HEK293 (cell line): Measurements from ENCODE around the gene HBG2.

Experiments
- CTCF ChIA-PET: fragments of 350-600 bp; formaldehyde crosslinking; extraction: SDS; loops from one replicate; lab custom pipeline; 2021; ENCODE audit warnings: antibody characterized with exemption; lab: Yijun Ruan, JAX
- POLR2A ChIA-PET: fragments of 300-600 bp; formaldehyde crosslinking; extraction: SDS; loops from one replicate; lab custom pipeline; 2020; ENCODE audit warnings: antibody characterized with exemption, inconsistent platforms; lab: Yijun Ruan, JAX
- H3K27ac ChIP-seq: fragments of 200-500 bp; sonication (Bioruptor generic); 2 replicates; pipeline ENCODE4 v1.5.1; 2014; ENCODE audit warnings: low read depth, low read length, control low read depth, inconsistent platforms; ENCODE audit errors: extremely low read depth
- H3K36me3 ChIP-seq, 2 experiments: fragments of 200-500 bp in 1 of 2; sonication (Bioruptor generic) in 1 of 2; 1 replicate in 1 of 2; 2 replicates in 1 of 2; pipeline ENCODE4 v1.5.1; 2014 to 2017; ENCODE audit warnings: inconsistent platforms in 2 of 2, low read length in 2 of 2; ENCODE audit not compliant: control insufficient read depth in 2 of 2, insufficient read depth in 1 of 2
- H3K4me1 ChIP-seq: fragments of 200-500 bp; sonication (Bioruptor generic); 2 replicates; pipeline ENCODE4 v1.5.1; 2014; ENCODE audit warnings: mild to moderate bottlenecking, low read length, inconsistent platforms; ENCODE audit not compliant: control insufficient read depth, insufficient read depth
- H3K4me3 ChIP-seq: 2 replicates; pipeline ENCODE4 v1.5.1; 2011; ENCODE audit warnings: low read depth, mild to moderate bottlenecking, control low read depth, low read length, moderate library complexity
- H3K9me3 ChIP-seq: fragments of 200-500 bp; sonication (Bioruptor generic); 2 replicates; pipeline ENCODE4 v1.5.1; 2014; ENCODE audit warnings: low read depth, low read length, inconsistent platforms; ENCODE audit not compliant: control insufficient read depth, insufficient read depth
- ATF2 ChIP-seq: fragments of 450-650 bp; formaldehyde crosslinking; IDR thresholded peaks from 2 replicates; pipeline ENCODE4 v1.5.1; 2016; ENCODE audit warnings: missing biosample characterization, missing genetic modification characterization, low read depth
- EGR2 ChIP-seq: fragments of 450-650 bp; formaldehyde crosslinking; IDR thresholded peaks from 2 replicates; pipeline ENCODE4 v1.5.1; 2016; ENCODE audit warnings: low read depth, missing biosample characterization, missing genetic modification characterization
- GLI2 ChIP-seq: fragments of 450-650 bp; formaldehyde crosslinking; IDR thresholded peaks from 2 replicates; pipeline ENCODE4; 2017; ENCODE audit warnings: missing biosample characterization, missing genetic modification characterization, low read depth, borderline replicate concordance
- HOXA7 ChIP-seq: sonication (generic); formaldehyde crosslinking; IDR thresholded peaks from 2 replicates; pipeline ENCODE4 v1.8.1; 2022; ENCODE audit warnings: missing genetic modification reagents, borderline replicate concordance
- KLF8 ChIP-seq: fragments of 450-650 bp; formaldehyde crosslinking; IDR thresholded peaks from 2 replicates; pipeline ENCODE4 v1.5.1; 2016; ENCODE audit warnings: missing biosample characterization, missing genetic modification characterization
- PBX3 ChIP-seq: sonication (generic); formaldehyde crosslinking; IDR thresholded peaks from 2 replicates; pipeline ENCODE4 v1.8.1; 2022; ENCODE audit warnings: mild to moderate bottlenecking, moderate library complexity, missing genetic modification reagents
- SCRT2 ChIP-seq: fragments of 450-650 bp; formaldehyde crosslinking; IDR thresholded peaks from 2 replicates; pipeline ENCODE4 v1.5.1; 2016; ENCODE audit warnings: missing biosample characterization, missing genetic modification characterization
- SP3 ChIP-seq: fragments of 450-650 bp; formaldehyde crosslinking; IDR thresholded peaks from 2 replicates; pipeline ENCODE4 v1.5.1; 2016; ENCODE audit warnings: missing biosample characterization, missing genetic modification characterization
- TCF7L2 ChIP-seq: IDR thresholded peaks from 2 replicates; pipeline ENCODE4 v1.6.1; 2011; ENCODE audit warnings: low read depth, mild to moderate bottlenecking, inconsistent platforms, low read length, moderate library complexity, borderline replicate concordance
- TRIM28 ChIP-seq: IDR thresholded peaks from 2 replicates; pipeline ENCODE4 v1.6.1; 2011; ENCODE audit warnings: low read length, control low read depth, borderline replicate concordance
- ZBTB21 ChIP-seq: fragments of 450-650 bp; formaldehyde crosslinking; IDR thresholded peaks from 2 replicates; pipeline ENCODE4 v1.5.1; 2017; ENCODE audit warnings: missing biosample characterization, missing genetic modification characterization
- ZBTB7A ChIP-seq: fragments of 450-650 bp; formaldehyde crosslinking; IDR thresholded peaks from 2 replicates; pipeline ENCODE4 v1.5.1; 2016; ENCODE audit warnings: low read depth, missing biosample characterization, missing genetic modification characterization
- ZFHX2 ChIP-seq: fragments of 450-650 bp; formaldehyde crosslinking; conservative IDR thresholded peaks from 2 replicates; pipeline ENCODE4 v1.5.1; 2016; ENCODE audit warnings: missing biosample characterization, missing genetic modification characterization
- ZNF112 ChIP-seq: fragments of 450-650 bp; formaldehyde crosslinking; IDR thresholded peaks from 2 replicates; pipeline ENCODE4 v1.5.0; 2017; ENCODE audit warnings: missing biosample characterization, missing genetic modification characterization
- ZNF146 ChIP-seq: fragments of 450-650 bp; formaldehyde crosslinking; IDR thresholded peaks from 2 replicates; pipeline ENCODE4 v1.5.1; 2016; ENCODE audit warnings: missing biosample characterization, missing genetic modification characterization
- ZNF335 ChIP-seq: fragments of 450-650 bp; formaldehyde crosslinking; conservative IDR thresholded peaks from 2 replicates; pipeline ENCODE4 v1.5.1; 2016; ENCODE audit warnings: missing biosample characterization, missing genetic modification characterization
- ZNF354C ChIP-seq: fragments of 450-650 bp; formaldehyde crosslinking; IDR thresholded peaks from 2 replicates; pipeline ENCODE4 v1.5.1; 2016; ENCODE audit warnings: missing biosample characterization, missing genetic modification characterization, low read depth, borderline replicate concordance
- ZNF391 ChIP-seq: fragments of 450-650 bp; formaldehyde crosslinking; IDR thresholded peaks from 2 replicates; pipeline ENCODE4 v1.5.1; 2016; ENCODE audit warnings: low read depth, missing biosample characterization, missing genetic modification characterization, borderline replicate concordance
- ZNF398 ChIP-seq: fragments of 450-650 bp; formaldehyde crosslinking; IDR thresholded peaks from 2 replicates; pipeline ENCODE4 v1.5.1; 2017; ENCODE audit warnings: missing biosample characterization, missing genetic modification characterization
- ZNF423 ChIP-seq: fragments of 450-650 bp; formaldehyde crosslinking; IDR thresholded peaks from 2 replicates; pipeline ENCODE4 v1.5.1; 2016; ENCODE audit warnings: missing biosample characterization, missing genetic modification characterization
- ZNF473 ChIP-seq: fragments of 450-650 bp; formaldehyde crosslinking; IDR thresholded peaks from 2 replicates; pipeline ENCODE4 v1.5.1; 2017; ENCODE audit warnings: missing biosample characterization, missing genetic modification characterization
- ZNF48 ChIP-seq: fragments of 450-650 bp; formaldehyde crosslinking; IDR thresholded peaks from 2 replicates; pipeline ENCODE4 v1.5.1; 2016; ENCODE audit warnings: missing biosample characterization, missing genetic modification characterization
- ZNF510 ChIP-seq: fragments of 450-650 bp; formaldehyde crosslinking; IDR thresholded peaks from 2 replicates; pipeline ENCODE4 v1.5.1; 2018; ENCODE audit warnings: mild to moderate bottlenecking, missing genetic modification characterization, missing biosample characterization; ENCODE audit not compliant: insufficient replicate concordance
- ZNF621 ChIP-seq: fragments of 450-650 bp; formaldehyde crosslinking; IDR thresholded peaks from 2 replicates; pipeline ENCODE4 v1.5.1; 2017; ENCODE audit warnings: missing biosample characterization, missing genetic modification characterization
- ZNF785 ChIP-seq: fragments of 450-650 bp; formaldehyde crosslinking; IDR thresholded peaks from 2 replicates; pipeline ENCODE4 v1.5.1; 2016; ENCODE audit warnings: missing biosample characterization, missing genetic modification characterization
- ZSCAN23 ChIP-seq: fragments of 450-650 bp; formaldehyde crosslinking; IDR thresholded peaks from 2 replicates; pipeline ENCODE4 v1.5.1; 2016; ENCODE audit warnings: missing biosample characterization, missing genetic modification characterization

HBG2 gene

GRCh38 chr11:5288108-5288905, 33.7 kb upstream of the HBG2 start (continued):
- TF ChIP-seq ZNF398 (tag by site-specific recombination) (no peak), ZNF391 (no peak)

- no peak overlapping the region for H3K27ac ChIP-seq
- no peaks in the 10 kb centered on the region for H3K9me3 ChIP-seq
- POLR2A ChIA-PET = no interaction called here
- H3K4me3 ChIP-seq = no peak overlapping the region
- no peaks in the 10 kb centered on the region for H3K4me1 ChIP-seq
- no peaks in the 10 kb centered on the region for H3K36me3 ChIP-seq
- TF ChIP-seq ZNF335 (tag by site-specific recombination) (no peak), ZNF473 (tag by site-specific recombination) (no peak), ZNF423 (tag by site-specific recombination) (no peak), ZNF112 (tag by site-specific recombination) (no peak), GLI2 (tag by site-specific recombination) (no peak), ZSCAN23 (tag by site-specific recombination) (no peak), ZNF48 (tag by site-specific recombination) (no peak), ZNF146 (tag by site-specific recombination) (no peak), SP3 (tag by site-specific recombination) (no peak), ZBTB21 (tag by site-specific recombination) (no peak), ZNF621 (tag by site-specific recombination) (no peak), SCRT2 (no peak), ZNF354C (tag by site-specific recombination) (no peak), ATF2 (tag by site-specific recombination) (no peak), TRIM28 (no peak)
- CTCF ChIA-PET = no interaction called here
Observed at GRCh38 chr11:5286901-5287300, 32.3 kb upstream of the HBG2 start.

GRCh38 chr11:5286351-5286750, 31.8 kb upstream of the HBG2 start:
- Histone ChIP-seq H3K27ac (no peak overlapping the region), H3K4me1 (no peaks in the 10 kb centered on the region), H3K4me3 (no peak overlapping the region), H3K36me3 (no peaks in the 10 kb centered on the region), H3K9me3 (no peaks in the 10 kb centered on the region)
- CTCF ChIA-PET = no interaction called here
- TF ChIP-seq ZBTB7A (tag by site-specific recombination) = no peak
- TF ChIP-seq EGR2 (tag by site-specific recombination) = no peak
- TF ChIP-seq KLF8 = no peak
- no peak for TF ChIP-seq PBX3 (CRISPR knock-in tag)
- no peak for TF ChIP-seq ZNF785 (tag by site-specific recombination)
- TF ChIP-seq ZNF510 = no peak
- no peak for TF ChIP-seq TCF7L2
- TF ChIP-seq HOXA7 (CRISPR knock-in tag) = no peak
- TF ChIP-seq ZFHX2 (tag by site-specific recombination) = no peak
- POLR2A ChIA-PET = no interaction called here
